Measurements from ENCODE around the gene ZNF37A.

Gene ZNF37A

DNA sequence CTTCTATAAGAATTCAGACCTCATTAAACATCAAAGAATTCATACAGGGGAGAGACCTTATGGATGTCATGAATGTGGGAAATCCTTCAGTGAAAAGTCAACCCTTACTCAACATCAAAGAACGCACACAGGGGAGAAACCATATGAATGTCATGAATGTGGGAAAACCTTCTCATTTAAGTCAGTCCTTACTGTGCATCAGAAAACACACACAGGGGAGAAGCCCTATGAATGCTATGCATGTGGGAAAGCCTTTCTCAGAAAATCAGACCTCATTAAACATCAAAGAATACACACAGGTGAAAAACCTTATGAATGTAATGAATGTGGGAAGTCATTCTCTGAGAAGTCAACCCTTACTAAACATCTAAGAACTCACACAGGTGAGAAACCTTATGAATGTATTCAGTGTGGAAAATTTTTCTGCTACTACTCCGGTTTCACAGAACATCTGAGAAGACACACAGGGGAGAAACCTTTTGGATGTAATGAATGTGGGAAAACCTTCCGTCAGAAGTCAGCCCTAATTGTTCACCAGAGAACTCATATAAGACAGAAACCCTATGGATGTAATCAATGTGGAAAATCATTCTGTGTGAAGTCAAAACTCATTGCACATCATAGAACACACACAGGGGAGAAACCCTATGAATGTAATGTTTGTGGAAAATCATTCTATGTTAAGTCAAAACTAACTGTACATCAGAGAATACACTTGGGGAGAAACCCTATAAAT lies 24.1 kb downstream of the ZNF37A start:
- Histone ChIP-seq H3K27me3 (ENCODE audit: control insufficient read depth, insufficient read depth, low read length) (no peaks in the 10 kb centered on the region), H2AFZ (no peak overlapping the region), H3K79me2 (no peaks in the 10 kb centered on the region), H3K27ac (no peak overlapping the region), H3K9ac (no peak overlapping the region), H3K4me2 (ENCODE audit: low read length) (no peak overlapping the region), H3K4me1 (no peaks in the 10 kb centered on the region), H3K4me3 (ENCODE audit: low read depth, low read length) (no peak overlapping the region), H3K9me3 (ENCODE audit: control insufficient read depth, low read length) (peaks cover 36% of the 10 kb centered on the region), H3K36me3 (ENCODE audit: control insufficient read depth, insufficient read depth, low read length) (peaks cover 42% of the 10 kb centered on the region)
- TF ChIP-seq CTCF (IDR thresholded peaks at IDR 0.05) = no peak

DNA sequence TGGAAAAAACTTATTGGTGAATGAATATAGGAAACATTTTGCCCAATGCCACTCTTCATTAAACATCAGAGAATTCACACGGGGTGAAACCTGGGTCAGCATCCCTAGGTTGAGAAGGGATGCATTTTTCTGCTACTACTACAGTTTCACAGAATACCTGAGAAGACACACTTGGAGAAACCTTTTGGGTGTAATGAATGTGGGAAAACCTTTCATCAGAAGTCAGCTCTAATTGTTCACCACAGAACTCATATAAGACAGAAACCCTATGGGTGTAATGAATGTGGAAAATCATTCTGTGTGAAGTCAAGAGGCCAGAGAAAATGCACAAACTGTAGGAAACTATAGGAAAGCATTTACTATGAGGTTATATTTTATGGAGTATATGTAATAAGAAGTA lies 24.9 kb downstream of the ZNF37A start:
- Histone ChIP-seq H3K9me3 (ENCODE audit: control insufficient read depth, low read length) (peaks cover 36% of the 10 kb centered on the region), H3K9ac (no peak overlapping the region), H3K79me2 (no peaks in the 10 kb centered on the region), H2AFZ (no peak overlapping the region), H3K4me1 (no peaks in the 10 kb centered on the region), H3K27ac (no peak overlapping the region), H3K27me3 (ENCODE audit: control insufficient read depth, insufficient read depth, low read length) (no peaks in the 10 kb centered on the region), H3K4me3 (ENCODE audit: low read depth, low read length) (no peak overlapping the region), H3K4me2 (ENCODE audit: low read length) (no peak overlapping the region), H3K36me3 (ENCODE audit: control insufficient read depth, insufficient read depth, low read length) (peaks cover 37% of the 10 kb centered on the region)
- no peak for TF ChIP-seq CTCF (IDR thresholded peaks at IDR 0.05)

- Histone ChIP-seq H3K27me3 (ENCODE audit: control insufficient read depth, insufficient read depth, low read length) (no peaks in the 10 kb centered on the region), H3K36me3 (ENCODE audit: control insufficient read depth, insufficient read depth, low read length) (no peaks in the 10 kb centered on the region), H3K27ac (no peak overlapping the region), H3K9ac (no peak overlapping the region), H2AFZ (no peak overlapping the region), H3K79me2 (no peaks in the 10 kb centered on the region), H3K4me2 (ENCODE audit: low read length) (no peak overlapping the region), H3K4me3 (ENCODE audit: low read depth, low read length) (no peak overlapping the region), H3K4me1 (no peaks in the 10 kb centered on the region), H3K9me3 (ENCODE audit: control insufficient read depth, low read length) (peaks cover 3% of the 10 kb centered on the region)
- no peak for TF ChIP-seq CTCF (IDR thresholded peaks at IDR 0.05)
Observed at GRCh38 chr10:38127812-38128211, 33.7 kb downstream of the ZNF37A start.

DNA sequence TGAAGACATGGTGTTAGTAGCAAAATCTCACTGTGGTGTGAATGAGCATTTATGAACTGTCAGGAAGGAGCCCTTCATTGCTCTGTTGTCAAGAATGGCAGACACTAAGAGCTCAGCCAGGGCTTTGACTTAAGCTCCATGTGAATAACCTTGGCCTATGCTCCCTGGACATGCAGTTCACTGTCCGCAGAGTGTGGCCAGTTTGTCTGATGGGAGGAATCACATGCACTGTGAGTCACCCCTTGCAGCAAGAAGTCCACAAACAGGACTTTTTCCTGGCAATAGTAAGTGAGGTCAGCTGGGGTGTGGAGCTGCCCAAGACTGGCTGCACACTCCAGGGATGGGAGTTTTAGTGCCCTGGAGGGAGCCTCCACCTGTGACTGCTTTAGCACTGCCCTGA lies 49.5 kb downstream of the ZNF37A start:
- no peak overlapping the region for H3K9ac ChIP-seq
- no peaks in the 10 kb centered on the region for H3K9me3 ChIP-seq (ENCODE audit: control insufficient read depth, low read length)
- H3K4me3 ChIP-seq (ENCODE audit: low read depth, low read length) = no peak overlapping the region
- no peak overlapping the region for H2AFZ ChIP-seq
- H3K4me1 ChIP-seq = no peaks in the 10 kb centered on the region
- H3K27ac ChIP-seq = no peak overlapping the region
- H3K27me3 ChIP-seq (ENCODE audit: control insufficient read depth, insufficient read depth, low read length) = no peaks in the 10 kb centered on the region
- no peaks in the 10 kb centered on the region for H3K79me2 ChIP-seq
- H3K36me3 ChIP-seq (ENCODE audit: control insufficient read depth, insufficient read depth, low read length) = no peaks in the 10 kb centered on the region
- H3K4me2 ChIP-seq (ENCODE audit: low read length) = no peak overlapping the region
- TF ChIP-seq CTCF (IDR thresholded peaks at IDR 0.05) = no peak
